Fibroblast of pulmonary artery (primary cell): Measurements from ENCODE around the gene SYTL3.

Experiments used
- DNase-seq: peaks from one replicate; pipeline ENCODE4 v3.0.0-alpha.2; 2010; ENCODE audit warnings: low read depth
- H3K4me3 ChIP-seq: replicated peaks from 2 replicates; pipeline ENCODE4 v1.5.1; 2011; ENCODE audit warnings: low read depth, mild to moderate bottlenecking, control low read depth, low read length, moderate library complexity
- TF ChIP-seq, protein P1 (sequence below): IDR thresholded peaks from 2 replicates; pipeline ENCODE4 v1.5.1; 2011; ENCODE audit warnings: mild to moderate bottlenecking, control low read depth, low read length, inconsistent platforms; ENCODE audit errors: missing control alignments

The SYTL3 gene

DNA sequence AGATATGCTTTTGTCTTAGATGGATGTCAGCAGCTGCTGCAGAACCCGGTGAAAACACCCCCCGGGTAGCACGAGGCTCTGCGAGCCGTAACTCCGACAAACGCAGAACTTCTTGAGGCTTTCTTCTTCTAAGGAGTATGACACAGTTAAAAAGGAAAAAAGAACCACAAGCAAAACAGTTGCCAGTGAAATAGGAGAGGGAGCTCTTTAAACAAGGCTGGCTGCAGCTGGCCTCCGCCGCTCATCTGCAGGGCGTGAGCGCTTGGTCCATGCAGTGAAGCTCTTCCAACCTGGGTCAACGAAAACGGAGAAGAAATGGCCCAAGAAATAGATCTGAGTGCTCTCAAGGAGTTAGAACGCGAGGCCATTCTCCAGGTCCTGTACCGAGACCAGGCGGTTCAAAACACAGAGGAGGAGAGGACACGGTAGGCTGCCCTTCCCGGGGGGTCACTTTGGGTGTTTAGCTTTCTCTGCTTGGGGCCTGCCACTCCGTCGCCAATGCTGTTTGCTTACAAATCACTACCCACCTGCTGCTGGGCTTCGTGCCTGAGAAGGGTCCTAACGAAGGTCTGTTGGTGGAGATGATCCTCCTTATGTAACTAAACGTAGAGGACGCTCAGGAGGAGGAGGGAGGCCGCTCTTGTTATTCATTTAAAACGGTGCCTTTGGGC, 13.2 kb downstream of the SYTL3 start:
- no peak overlapping the region for H3K4me3 ChIP-seq
- TF ChIP-seq, protein P1, sequence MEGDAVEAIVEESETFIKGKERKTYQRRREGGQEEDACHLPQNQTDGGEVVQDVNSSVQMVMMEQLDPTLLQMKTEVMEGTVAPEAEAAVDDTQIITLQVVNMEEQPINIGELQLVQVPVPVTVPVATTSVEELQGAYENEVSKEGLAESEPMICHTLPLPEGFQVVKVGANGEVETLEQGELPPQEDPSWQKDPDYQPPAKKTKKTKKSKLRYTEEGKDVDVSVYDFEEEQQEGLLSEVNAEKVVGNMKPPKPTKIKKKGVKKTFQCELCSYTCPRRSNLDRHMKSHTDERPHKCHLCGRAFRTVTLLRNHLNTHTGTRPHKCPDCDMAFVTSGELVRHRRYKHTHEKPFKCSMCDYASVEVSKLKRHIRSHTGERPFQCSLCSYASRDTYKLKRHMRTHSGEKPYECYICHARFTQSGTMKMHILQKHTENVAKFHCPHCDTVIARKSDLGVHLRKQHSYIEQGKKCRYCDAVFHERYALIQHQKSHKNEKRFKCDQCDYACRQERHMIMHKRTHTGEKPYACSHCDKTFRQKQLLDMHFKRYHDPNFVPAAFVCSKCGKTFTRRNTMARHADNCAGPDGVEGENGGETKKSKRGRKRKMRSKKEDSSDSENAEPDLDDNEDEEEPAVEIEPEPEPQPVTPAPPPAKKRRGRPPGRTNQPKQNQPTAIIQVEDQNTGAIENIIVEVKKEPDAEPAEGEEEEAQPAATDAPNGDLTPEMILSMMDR = no peak
- DNase-seq = no peak

DNA sequence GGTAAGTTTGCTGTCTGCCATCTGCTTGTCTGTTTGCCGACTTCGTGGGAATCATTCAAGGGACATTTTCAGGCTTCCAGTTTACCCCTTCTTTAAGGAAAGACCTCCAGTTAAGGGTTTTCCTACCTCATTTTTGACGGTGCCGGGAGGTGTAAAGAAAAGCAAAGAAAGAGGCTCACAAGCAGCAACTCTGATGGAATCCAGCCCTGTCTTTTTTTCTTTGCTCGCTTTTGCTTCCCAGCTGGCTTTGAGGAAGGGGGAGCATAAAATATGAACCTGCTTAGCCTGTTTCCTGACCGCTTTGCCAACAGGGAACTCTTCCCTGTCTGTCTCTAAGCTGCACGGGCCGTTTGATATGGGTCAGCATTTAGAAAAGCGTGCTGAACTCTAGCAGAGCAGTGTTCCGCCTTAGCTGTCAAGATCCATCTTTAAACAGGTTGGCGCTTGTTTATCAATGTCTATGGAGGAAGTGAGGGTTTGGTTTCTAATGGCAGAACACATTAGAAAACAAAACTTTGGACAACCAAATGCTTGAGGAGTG, 13.8 kb downstream of the SYTL3 start:
- DNase-seq = no peak
- TF ChIP-seq, protein P1 = no peak
- H3K4me3 ChIP-seq = no peak overlapping the region

DNA sequence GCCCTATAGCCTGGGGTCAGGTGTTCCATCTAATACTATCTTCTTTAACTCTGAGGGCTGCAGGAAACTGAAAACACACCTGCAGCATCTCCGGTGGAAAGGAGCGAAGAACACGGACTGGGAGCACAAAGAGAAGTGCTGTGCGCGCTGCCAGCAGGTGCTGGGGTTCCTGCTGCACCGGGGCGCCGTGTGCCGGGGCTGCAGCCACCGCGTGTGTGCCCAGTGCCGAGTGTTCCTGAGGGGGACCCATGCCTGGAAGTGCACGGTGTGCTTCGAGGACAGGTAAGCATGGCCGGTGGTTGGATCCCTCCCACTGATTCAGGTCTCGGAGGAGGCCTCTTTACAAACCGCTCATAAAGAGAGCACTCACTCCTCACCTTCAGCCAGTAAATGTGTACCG, 15.5 kb downstream of the SYTL3 start:
- DNase-seq = no peak
- TF ChIP-seq, protein P1 = no peak
- no peak overlapping the region for H3K4me3 ChIP-seq

DNA sequence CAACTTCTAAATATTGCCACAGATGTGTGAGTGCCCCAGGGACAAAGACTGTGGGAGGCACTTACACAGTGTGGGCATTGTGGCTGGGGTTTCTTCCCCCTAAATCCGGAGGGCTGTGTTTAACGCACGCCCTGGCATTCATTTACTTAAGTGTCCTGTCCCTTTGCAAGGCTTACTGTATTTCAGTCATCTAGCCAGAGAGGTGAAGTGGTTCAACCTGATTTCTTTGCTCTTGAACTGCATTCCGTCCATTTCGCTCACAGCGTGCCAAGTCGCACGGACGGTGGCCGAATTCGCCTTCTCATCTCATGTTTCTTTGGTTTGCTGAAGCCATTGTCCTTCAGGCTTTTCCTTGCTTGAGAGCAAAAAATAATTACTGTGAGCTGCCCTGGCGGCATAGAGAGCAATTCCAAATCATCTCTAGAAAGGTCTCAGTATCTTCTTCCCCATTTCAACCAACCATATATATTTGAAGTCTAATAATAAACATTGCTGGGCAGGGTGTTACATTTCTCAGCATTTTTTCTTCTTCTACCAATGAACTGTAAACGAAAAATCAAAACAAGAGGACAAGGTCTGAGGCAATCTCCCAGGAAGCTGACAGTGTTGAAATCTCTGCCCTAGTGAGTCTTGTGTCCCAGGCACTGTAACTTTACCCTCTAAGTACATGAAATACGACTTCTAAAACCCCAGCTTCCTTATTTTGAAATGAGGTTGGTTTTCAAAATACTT, 16.9 kb downstream of the SYTL3 start:
- TF ChIP-seq, protein P1 = no peak
- DNase-seq = peak; percentile 71
- H3K4me3 ChIP-seq = no peak overlapping the region

DNA sequence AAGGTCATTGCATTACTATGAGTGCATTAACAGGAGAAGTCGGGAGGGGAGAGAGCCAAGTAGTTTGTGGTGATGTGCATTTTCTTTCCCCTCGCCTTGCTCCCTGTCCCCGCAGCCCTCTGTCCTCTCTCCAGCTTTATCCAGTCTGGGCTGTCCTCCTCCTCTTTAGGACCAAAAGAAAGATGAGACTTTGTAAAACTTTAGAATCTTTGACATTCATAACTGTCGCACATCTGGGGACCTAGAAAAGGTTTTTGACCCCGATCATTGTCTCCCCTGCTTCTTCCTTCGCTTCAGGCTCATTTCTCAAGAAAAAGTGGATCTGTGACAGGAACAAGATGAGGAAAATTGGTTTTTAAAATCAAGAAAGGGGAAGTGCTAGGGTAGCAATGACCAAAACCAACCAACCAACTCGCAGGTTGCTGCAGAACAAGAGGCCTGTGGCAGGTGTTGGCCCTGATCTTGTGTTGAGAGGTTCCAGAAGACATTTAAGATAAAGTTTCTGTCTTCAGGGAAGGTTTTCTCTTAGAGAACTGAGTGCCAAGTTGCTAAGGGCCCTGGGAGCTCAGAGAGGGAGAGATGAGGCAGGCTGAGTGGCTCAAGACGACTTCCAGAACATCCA, 17.6 kb downstream of the SYTL3 start:
- no peak for DNase-seq
- H3K4me3 ChIP-seq = no peak overlapping the region
- TF ChIP-seq, protein P1 = no peak

DNA sequence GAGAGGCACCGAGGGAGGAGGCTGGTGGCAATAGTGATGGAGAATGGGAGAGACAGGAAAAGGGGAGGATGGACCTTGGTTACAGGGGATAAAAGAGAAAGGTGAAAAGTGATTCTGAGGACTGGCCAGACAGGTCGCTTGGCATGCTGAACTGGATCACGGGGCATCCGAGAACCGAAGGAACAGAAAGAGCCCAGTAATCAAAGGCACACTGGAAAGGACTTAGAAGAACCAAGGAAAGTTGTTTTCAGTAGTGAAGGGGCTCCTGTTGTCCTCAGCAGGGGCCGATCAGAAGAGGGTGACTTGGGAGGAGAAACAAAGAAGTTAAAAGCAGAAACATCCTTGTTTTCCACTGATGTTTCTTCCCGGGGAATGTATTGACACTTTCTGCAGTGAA, 18.9 kb downstream of the SYTL3 start:
- no peak overlapping the region for H3K4me3 ChIP-seq
- TF ChIP-seq, protein P1 = no peak
- DNase-seq = no peak
